ENCODE data around the gene PDE5A. TPM values are rescaled to one million over a fixed set of nuclear protein-coding genes. Genes with fewer than 3 reads are reported as not detected.

PDE5A gene
- total RNA-seq, 4 donors from 2014 or later, result 154 to 208 (median 199) TPM

DNA sequence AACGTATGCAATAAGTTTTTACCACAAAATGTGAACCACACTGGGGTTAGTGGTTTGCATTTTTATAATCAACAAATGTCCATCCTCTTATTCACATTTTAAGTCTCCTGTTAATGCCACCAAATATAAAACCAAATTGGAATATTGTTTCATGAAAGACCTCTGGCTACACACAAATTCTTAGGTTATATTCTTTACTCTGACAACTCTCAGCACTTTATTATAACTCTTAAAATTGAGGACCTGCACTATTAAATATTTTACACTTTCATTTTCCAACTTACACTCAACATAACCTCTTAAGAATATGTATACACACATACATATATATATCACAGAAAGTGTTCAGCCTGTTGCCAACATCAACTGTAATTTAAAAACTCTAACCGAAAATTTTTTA lies 2.8 kb downstream of the PDE5A start:
- TF ChIP-seq POLR2A (IDR thresholded peaks at IDR 0.05; ENCODE audit: low read depth), result no peak
- TF ChIP-seq POLR2AphosphoS5 (IDR thresholded peaks at IDR 0.05), result no peak
- no peak for TF ChIP-seq EP300 (IDR thresholded peaks at IDR 0.05)
- TF ChIP-seq, protein P1, sequence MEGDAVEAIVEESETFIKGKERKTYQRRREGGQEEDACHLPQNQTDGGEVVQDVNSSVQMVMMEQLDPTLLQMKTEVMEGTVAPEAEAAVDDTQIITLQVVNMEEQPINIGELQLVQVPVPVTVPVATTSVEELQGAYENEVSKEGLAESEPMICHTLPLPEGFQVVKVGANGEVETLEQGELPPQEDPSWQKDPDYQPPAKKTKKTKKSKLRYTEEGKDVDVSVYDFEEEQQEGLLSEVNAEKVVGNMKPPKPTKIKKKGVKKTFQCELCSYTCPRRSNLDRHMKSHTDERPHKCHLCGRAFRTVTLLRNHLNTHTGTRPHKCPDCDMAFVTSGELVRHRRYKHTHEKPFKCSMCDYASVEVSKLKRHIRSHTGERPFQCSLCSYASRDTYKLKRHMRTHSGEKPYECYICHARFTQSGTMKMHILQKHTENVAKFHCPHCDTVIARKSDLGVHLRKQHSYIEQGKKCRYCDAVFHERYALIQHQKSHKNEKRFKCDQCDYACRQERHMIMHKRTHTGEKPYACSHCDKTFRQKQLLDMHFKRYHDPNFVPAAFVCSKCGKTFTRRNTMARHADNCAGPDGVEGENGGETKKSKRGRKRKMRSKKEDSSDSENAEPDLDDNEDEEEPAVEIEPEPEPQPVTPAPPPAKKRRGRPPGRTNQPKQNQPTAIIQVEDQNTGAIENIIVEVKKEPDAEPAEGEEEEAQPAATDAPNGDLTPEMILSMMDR (IDR thresholded peaks at IDR 0.05), result no peak
- H3K27ac ChIP-seq (replicated peaks in 1 of 4), result peak overlapping the region; percentile 90 to 97 (median 94)
- intact Hi-C loops (cut with DNase I), result loop anchor here (5.0 kb wide), 1 partner anchor 37 kb away; no protein-coding TSS in a partner anchor
- no peaks in the 10 kb centered on the region for H3K36me3 ChIP-seq
- DNase-seq (ENCODE audit: extremely low spot score), result no peak
- peak overlapping the region; percentile 70 to 94 (median 92) for H3K4me3 ChIP-seq
- H3K27me3 ChIP-seq, result no peaks in the 10 kb centered on the region
- peaks cover 14 to 44% (median 40%) of the 10 kb centered on the region in 4 donors for H3K4me1 ChIP-seq
- H3K9me3 ChIP-seq, result no peaks in the 10 kb centered on the region
- 17% methylated on average over 2 of the region's 2 CpGs for WGBS

DNA sequence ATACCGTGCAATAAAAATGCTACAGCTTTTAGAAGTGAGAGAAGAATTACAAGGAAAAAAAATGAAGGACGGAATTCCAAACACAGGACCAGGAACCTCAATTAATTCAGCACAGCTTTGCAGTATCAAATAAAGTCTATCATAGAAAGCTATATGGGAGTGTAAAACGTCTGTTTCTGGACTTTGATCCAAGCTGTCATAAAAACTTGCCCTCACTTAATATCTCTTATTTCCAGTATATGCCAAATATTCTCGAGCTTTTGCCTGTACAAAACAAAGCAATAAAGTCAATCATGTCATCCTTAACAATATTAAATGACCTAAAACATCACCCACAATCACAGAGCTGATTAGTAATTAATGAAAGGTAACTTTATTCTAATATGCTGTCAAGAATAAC lies 4.2 kb downstream of the PDE5A start:
- TF ChIP-seq, protein P1 (IDR thresholded peaks at IDR 0.05), result no peak
- TF ChIP-seq POLR2AphosphoS5 (IDR thresholded peaks at IDR 0.05), result no peak
- no peak for TF ChIP-seq POLR2A (IDR thresholded peaks at IDR 0.05; ENCODE audit: low read depth)
- TF ChIP-seq EP300 (IDR thresholded peaks at IDR 0.05), result no peak
- no peaks in the 10 kb centered on the region for H3K36me3 ChIP-seq
- WGBS, result 23% methylated on average over 4 of the region's 4 CpGs
- H3K9me3 ChIP-seq, result no peaks in the 10 kb centered on the region
- H3K4me1 ChIP-seq, result peaks cover 12 to 47% (median 39%) of the 10 kb centered on the region in 4 donors
- peak overlapping the region; percentile 90 to 97 (median 94) for H3K27ac ChIP-seq (replicated peaks in 1 of 4)
- intact Hi-C loops (cut with DNase I), result no loop called here
- no peak for DNase-seq (ENCODE audit: extremely low spot score)
- no peaks in the 10 kb centered on the region for H3K27me3 ChIP-seq
- H3K4me3 ChIP-seq, result peak overlapping the region; percentile 70 to 94 (median 92)

DNA sequence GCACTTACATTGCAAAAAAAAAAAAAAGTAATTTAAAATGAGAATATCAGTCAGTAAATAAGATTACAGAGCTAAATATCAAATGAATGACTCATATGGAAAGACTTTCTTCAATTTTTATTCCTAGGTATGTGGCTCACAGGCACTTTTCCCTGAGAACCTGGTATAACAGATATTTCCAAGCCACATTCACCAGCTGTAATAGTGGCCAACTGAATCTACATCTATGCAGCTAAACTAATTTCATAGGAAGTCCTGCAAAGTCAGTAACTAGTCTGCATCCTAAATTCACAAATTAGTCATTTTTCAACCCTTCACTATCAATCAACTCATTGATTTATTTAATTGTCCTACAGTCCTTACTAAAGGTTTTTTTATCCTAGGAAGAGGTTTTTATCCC lies 5.6 kb downstream of the PDE5A start:
- no peaks in the 10 kb centered on the region for H3K27me3 ChIP-seq
- H3K27ac ChIP-seq (replicated peaks in 1 of 4), result peak overlapping the region; percentile 90 to 97 (median 94)
- H3K4me1 ChIP-seq, result peaks cover 6 to 57% (median 45%) of the 10 kb centered on the region in 4 donors
- H3K9me3 ChIP-seq, result no peaks in the 10 kb centered on the region
- no peak for DNase-seq (ENCODE audit: extremely low spot score)
- TF ChIP-seq EP300 (IDR thresholded peaks at IDR 0.05) (no peak), POLR2AphosphoS5 (IDR thresholded peaks at IDR 0.05) (no peak)
- TF ChIP-seq, protein P1 (IDR thresholded peaks at IDR 0.05), result no peak
- intact Hi-C loops (cut with DNase I), result no loop called here
- no peaks in the 10 kb centered on the region for H3K36me3 ChIP-seq
- H3K4me3 ChIP-seq, result peak overlapping the region; percentile 70 to 94 (median 92)

DNA sequence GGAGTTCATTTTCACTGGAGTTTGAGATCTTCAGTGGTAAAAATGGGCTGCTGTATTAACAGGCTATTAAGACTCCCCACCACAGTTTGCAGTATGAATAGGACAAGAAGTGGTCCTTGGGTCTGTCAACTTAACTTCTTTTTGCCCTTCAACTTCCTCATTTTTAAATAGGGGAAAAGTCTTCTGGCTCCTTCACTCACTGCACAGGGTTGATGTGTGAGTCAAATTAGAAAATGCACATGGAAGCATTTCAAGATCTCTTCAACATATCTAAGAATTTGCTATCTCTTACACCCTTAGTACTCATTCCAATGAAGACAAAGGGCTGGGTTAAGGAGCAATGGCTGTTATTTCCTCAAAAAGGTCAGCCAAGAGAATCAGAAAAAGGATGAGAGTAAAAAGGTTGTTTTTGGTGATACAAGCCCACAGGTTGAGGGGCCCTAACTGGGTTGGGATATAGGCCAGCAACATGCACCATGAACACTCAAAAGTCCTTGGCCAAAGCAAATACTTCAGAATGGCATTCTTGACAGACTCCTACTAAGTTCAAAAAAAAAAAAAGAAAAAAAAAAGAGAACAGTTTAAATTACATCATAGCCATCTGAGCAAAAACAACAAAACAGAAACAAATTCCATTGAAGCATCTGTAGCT lies 13.4 kb downstream of the PDE5A start:
- peaks cover 0 to 87% (median 78%) of the 10 kb centered on the region in 4 donors for H3K4me1 ChIP-seq
- TF ChIP-seq EP300 (IDR thresholded peaks at IDR 0.05) (no peak), POLR2A (IDR thresholded peaks at IDR 0.05; ENCODE audit: low read depth) (no peak), POLR2AphosphoS5 (IDR thresholded peaks at IDR 0.05) (no peak)
- TF ChIP-seq, protein P1 (IDR thresholded peaks at IDR 0.05), result no peak
- H3K27me3 ChIP-seq, result no peaks in the 10 kb centered on the region
- intact Hi-C loops (cut with DNase I), result no loop called here
- H3K36me3 ChIP-seq, result no peaks in the 10 kb centered on the region
- H3K9me3 ChIP-seq, result no peaks in the 10 kb centered on the region
- peak overlapping the region; percentile 90 to 97 (median 94) for H3K27ac ChIP-seq (replicated peaks in 1 of 4)
- H3K4me3 ChIP-seq, result no peak overlapping the region
- no peak for DNase-seq (ENCODE audit: extremely low spot score)
